ENCODE data around the gene CS. TPM values are rescaled to one million over a fixed set of nuclear protein-coding genes. Genes with fewer than 3 reads are reported as not detected.
"Not testable (repeated sequence)": the region's sequence is repeated elsewhere in the genome, so short reads cannot be mapped to it uniquely, and the experiment has no call there.

Gene CS
- total and polyA plus RNA-seq, 4 donors, result 43.1 to 204 (median 94.3) TPM

DNA sequence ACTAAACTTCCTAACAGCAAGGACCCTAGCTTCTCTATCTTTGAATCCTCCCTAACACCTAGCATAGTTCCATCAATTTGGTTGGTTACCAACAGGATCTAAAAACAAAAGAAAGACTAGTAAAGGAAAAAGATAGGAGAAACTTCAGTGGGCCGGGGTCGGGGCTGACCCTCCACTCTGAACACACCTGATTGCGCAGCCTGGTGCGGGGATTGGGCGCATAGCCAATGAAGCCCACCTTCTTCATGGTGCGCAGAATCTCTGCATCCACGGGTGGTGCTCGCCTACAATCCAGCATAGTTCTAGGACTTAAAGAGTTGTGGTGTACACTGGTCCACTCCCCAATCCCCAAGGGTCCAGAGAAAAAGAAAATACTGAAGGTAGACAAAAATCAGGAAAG lies 26.0 kb upstream of the CS start:
- Histone ChIP-seq H3K27ac (ENCODE audit: low read depth in 1 of 2, low read length in 1 of 2) (no peak overlapping the region), H3K27me3 (ENCODE audit: control insufficient read depth in 3 of 3, insufficient read depth in 3 of 3, low read length in 2 of 3) (no peaks in the 10 kb centered on the region), H3K9ac (ENCODE audit: insufficient read depth in 1 of 2, low read length in 2 of 2) (no peak overlapping the region), H3K36me3 (ENCODE audit: control insufficient read depth in 4 of 4, insufficient read depth in 4 of 4, low read length in 4 of 4) (peaks cover 22 to 50% (median 46%) of the 10 kb centered on the region in 4 donors), H3K4me1 (ENCODE audit: control insufficient read depth in 5 of 5, insufficient read depth in 5 of 5, low read length in 5 of 5) (no peaks in the 10 kb centered on the region), H3K9me3 (ENCODE audit: control insufficient read depth in 4 of 4, insufficient read depth in 3 of 4, low read length in 3 of 4) (no peaks in the 10 kb centered on the region), H3K4me3 (no peak overlapping the region)
- WGBS, 2 donors, result 95 to 98% methylated on average over 8 of the region's 8 CpGs
- no peak for DNase-seq
- no peak for ATAC-seq (ENCODE audit: insufficient read depth, low FRiP score)
- no peak for TF ChIP-seq CTCF (IDR thresholded peaks at IDR 0.05; ENCODE audit: control extremely low read depth, extremely low read depth)

DNA sequence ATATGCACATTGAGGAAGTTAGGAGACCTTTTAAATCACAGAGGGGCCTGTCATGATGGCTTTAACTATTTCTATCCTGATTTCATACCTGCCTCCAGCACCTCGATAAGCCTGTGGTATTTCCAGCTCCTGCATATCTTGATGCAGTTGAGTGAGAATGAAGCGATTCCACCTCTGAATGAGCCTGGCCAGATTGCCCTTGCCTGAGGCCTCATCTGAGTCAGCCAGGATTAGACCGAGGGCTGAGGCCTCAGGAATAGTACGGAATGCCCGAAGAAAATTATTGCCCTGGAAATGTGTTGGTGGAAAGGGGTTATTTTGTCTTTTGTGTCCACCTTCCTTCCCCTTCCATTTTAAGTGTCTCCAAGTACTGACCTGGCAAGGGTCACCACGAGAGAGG lies 24.1 kb upstream of the CS start:
- H3K36me3 ChIP-seq (ENCODE audit: control insufficient read depth in 4 of 4, insufficient read depth in 4 of 4, low read length in 4 of 4), result peaks cover 22 to 58% (median 47%) of the 10 kb centered on the region in 4 donors
- H3K9me3 ChIP-seq (ENCODE audit: control insufficient read depth in 4 of 4, insufficient read depth in 3 of 4, low read length in 3 of 4), result no peaks in the 10 kb centered on the region
- DNase-seq, result no peak
- H3K9ac ChIP-seq (ENCODE audit: insufficient read depth in 1 of 2, low read length in 2 of 2), result no peak overlapping the region
- WGBS, 2 donors, result 95% methylated on average over 6 of the region's 6 CpGs
- no peak overlapping the region for H3K4me3 ChIP-seq
- no peak for ATAC-seq (ENCODE audit: insufficient read depth, low FRiP score)
- H3K4me1 ChIP-seq (ENCODE audit: control insufficient read depth in 5 of 5, insufficient read depth in 5 of 5, low read length in 5 of 5), result no peaks in the 10 kb centered on the region
- H3K27ac ChIP-seq (ENCODE audit: low read depth in 1 of 2, low read length in 1 of 2), result no peak overlapping the region
- TF ChIP-seq CTCF (IDR thresholded peaks at IDR 0.05; ENCODE audit: control extremely low read depth, extremely low read depth), result no peak
- no peaks in the 10 kb centered on the region for H3K27me3 ChIP-seq (ENCODE audit: control insufficient read depth in 3 of 3, insufficient read depth in 3 of 3, low read length in 2 of 3)

- H3K27ac ChIP-seq (ENCODE audit: low read depth in 1 of 2, low read length in 1 of 2); H3K4me1 ChIP-seq (ENCODE audit: control insufficient read depth in 5 of 5, insufficient read depth in 5 of 5, low read length in 5 of 5); ATAC-seq (ENCODE audit: insufficient read depth, low FRiP score); H3K9ac ChIP-seq (ENCODE audit: insufficient read depth in 1 of 2, low read length in 2 of 2); H3K4me3 ChIP-seq; DNase-seq; H3K27me3 ChIP-seq (ENCODE audit: control insufficient read depth in 3 of 3, insufficient read depth in 3 of 3, low read length in 2 of 3); H3K9me3 ChIP-seq (ENCODE audit: control insufficient read depth in 4 of 4, insufficient read depth in 3 of 4, low read length in 3 of 4): not testable (repeated sequence)
- 95% methylated on average over 7 to 8 of the region's 8 CpGs for WGBS, 2 donors
- H3K36me3 ChIP-seq (ENCODE audit: control insufficient read depth in 4 of 4, insufficient read depth in 4 of 4, low read length in 4 of 4), result peaks cover 15 to 57% (median 39%) of the 10 kb centered on the region in 4 donors
These were observed 21.5 kb upstream of the CS start for GRCh38 chr12:56321610-56322009.

DNA sequence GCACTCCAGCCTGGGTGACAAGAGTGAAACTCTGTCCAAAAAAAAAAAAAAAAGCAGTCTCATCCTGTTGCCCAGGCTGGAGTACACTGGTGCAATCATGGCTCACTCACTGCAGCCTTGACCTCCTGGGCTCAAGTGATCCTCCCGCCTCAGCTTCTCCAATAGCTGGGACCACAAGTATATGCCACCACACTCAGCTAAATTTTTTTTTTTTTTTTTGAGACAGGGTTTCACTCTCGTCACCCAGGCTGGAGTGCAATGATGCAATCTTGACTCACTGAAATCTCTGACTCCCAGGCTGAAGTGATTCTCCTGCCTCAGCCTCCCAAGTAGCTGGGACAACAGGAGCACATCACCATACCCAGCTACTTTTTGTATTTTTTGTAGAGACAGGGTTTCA lies 20.9 kb upstream of the CS start:
- Histone ChIP-seq H3K27ac (ENCODE audit: low read depth in 1 of 2, low read length in 1 of 2) (no peak overlapping the region), H3K4me3 (no peak overlapping the region), H3K27me3 (ENCODE audit: control insufficient read depth in 3 of 3, insufficient read depth in 3 of 3, low read length in 2 of 3) (no peaks in the 10 kb centered on the region), H3K9ac (ENCODE audit: insufficient read depth in 1 of 2, low read length in 2 of 2) (no peak overlapping the region), H3K9me3 (ENCODE audit: control insufficient read depth in 4 of 4, insufficient read depth in 3 of 4, low read length in 3 of 4) (no peaks in the 10 kb centered on the region), H3K4me1 (ENCODE audit: control insufficient read depth in 5 of 5, insufficient read depth in 5 of 5, low read length in 5 of 5) (peaks cover 0 to 7% (median 0%) of the 10 kb centered on the region in 5 donors), H3K36me3 (ENCODE audit: control insufficient read depth in 4 of 4, insufficient read depth in 4 of 4, low read length in 4 of 4) (peaks cover 14 to 52% (median 37%) of the 10 kb centered on the region in 4 donors)
- TF ChIP-seq CTCF (IDR thresholded peaks at IDR 0.05; ENCODE audit: control extremely low read depth, extremely low read depth), result no peak
- DNase-seq, result no peak
- no peak for ATAC-seq (ENCODE audit: insufficient read depth, low FRiP score)
- WGBS, 2 donors, result 50 to 72% methylated on average over 2 of the region's 2 CpGs

Measured in lung (tissue), 12 donors.